ENCODE measurements around the gene TMEM208.

DNA sequence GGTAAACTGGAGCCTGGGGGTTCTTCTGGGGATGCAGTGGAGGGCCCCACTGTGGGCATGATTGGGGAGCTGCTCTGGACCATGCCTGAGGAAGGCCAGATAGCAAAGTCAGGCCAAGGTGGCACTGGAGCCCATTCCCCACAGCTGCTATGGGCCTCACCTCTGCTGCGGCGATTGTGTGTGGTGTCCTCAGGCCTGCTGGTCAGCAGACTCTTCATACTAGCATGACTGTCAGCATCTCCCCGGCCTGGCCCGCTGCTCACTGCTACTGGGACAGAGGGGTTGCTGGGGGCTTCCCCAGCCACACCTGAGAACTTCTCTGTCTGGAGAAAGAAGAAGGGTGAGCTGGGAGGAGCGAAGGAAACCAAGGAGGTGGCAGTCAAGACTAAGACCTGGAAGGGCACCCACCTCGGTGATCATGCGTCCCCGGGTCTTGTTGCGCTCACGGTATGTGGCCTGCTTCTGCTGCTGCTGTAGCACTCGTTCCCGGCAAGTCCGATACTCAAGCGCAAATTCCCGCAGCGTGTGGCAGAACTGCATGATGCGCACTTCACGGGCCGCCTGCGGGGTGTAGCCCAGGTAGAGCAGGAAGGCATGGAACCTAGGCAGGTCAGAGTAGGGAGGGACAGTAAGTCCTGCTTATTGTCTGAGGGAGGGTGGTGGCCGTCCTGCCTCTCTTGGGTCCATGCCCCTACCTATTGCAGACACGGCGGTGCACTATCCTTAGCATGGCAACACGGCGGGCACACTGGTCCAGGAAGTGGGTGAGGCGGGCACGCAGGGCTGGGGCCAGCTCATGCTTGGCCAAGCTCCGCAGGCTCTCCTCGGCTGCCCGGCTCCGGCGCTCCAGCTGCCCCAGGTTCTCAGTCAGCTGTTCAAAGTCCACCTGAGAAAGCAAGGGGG lies 3.2 kb downstream of the TMEM208 start:
- TF ChIP-seq, protein P1, sequence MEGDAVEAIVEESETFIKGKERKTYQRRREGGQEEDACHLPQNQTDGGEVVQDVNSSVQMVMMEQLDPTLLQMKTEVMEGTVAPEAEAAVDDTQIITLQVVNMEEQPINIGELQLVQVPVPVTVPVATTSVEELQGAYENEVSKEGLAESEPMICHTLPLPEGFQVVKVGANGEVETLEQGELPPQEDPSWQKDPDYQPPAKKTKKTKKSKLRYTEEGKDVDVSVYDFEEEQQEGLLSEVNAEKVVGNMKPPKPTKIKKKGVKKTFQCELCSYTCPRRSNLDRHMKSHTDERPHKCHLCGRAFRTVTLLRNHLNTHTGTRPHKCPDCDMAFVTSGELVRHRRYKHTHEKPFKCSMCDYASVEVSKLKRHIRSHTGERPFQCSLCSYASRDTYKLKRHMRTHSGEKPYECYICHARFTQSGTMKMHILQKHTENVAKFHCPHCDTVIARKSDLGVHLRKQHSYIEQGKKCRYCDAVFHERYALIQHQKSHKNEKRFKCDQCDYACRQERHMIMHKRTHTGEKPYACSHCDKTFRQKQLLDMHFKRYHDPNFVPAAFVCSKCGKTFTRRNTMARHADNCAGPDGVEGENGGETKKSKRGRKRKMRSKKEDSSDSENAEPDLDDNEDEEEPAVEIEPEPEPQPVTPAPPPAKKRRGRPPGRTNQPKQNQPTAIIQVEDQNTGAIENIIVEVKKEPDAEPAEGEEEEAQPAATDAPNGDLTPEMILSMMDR (IDR thresholded peaks at IDR 0.05): no peak
- TF ChIP-seq POLR2A (IDR thresholded peaks at IDR 0.05): no peak

Measured in esophagus squamous epithelium (tissue), 4 donors.